ENCODE measurements around the gene NUMBL. TPM values are rescaled to one million over a fixed set of nuclear protein-coding genes. Genes with fewer than 3 reads are reported as not detected.

Gene NUMBL
- total RNA-seq, 1 experiment from 2014 or later, result 41.7 TPM

DNA sequence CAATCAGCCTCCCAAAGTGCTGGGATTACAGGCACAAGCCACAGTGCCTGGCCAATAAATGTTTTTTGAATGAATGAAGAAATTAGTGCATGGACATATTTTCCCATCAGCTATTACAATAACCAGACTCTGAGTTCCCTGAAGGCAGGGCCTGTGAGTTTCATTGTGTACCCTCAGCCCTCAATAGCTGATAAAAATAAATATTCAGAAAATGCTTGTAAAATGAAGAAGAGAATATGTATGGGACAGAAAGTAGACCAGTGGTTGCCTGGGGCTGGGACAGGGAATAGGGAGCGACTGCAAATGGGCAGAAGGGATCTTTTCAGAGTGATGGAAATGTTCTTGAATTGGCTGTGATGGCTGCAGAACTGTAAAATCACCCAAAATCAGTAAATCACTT is 28.8 kb downstream of the NUMBL start:
- Histone ChIP-seq H3K4me2 (ENCODE audit: low read length) (no peak overlapping the region), H3K9ac (ENCODE audit: low read length) (no peak overlapping the region), H3K4me1 (ENCODE audit: control insufficient read depth in 1 of 2, insufficient read depth in 2 of 2, low read length in 2 of 2) (peaks cover 25 to 46% of the 10 kb centered on the region in 2 experiments), H3K4me3 (replicated peaks in 1 of 2; ENCODE audit: low read depth in 1 of 2, low read length in 2 of 2) (no peak overlapping the region), H4K20me1 (ENCODE audit: insufficient read depth) (no peaks in the 10 kb centered on the region), H2AFZ (ENCODE audit: low read depth, low read length, poor library complexity, severe bottlenecking) (no peak overlapping the region), H3K9me3 (ENCODE audit: control insufficient read depth in 1 of 2, insufficient read depth in 1 of 2, low read depth in 1 of 2, low read length in 2 of 2) (no peaks in the 10 kb centered on the region), H3K27ac (ENCODE audit: low read depth, low read length) (no peak overlapping the region), H3K9me2 (ENCODE audit: insufficient read depth) (no peaks in the 10 kb centered on the region), H3K36me3 (ENCODE audit: control insufficient read depth in 1 of 2, insufficient read depth in 2 of 2, low read length in 2 of 2) (no peaks in the 10 kb centered on the region), H3K79me2 (ENCODE audit: insufficient read depth, low read length) (no peaks in the 10 kb centered on the region), H3K27me3 (ENCODE audit: insufficient read depth, low read length) (no peaks in the 10 kb centered on the region)
- no peak for TF ChIP-seq POLR2AphosphoS5 (IDR thresholded peaks at IDR 0.05; ENCODE audit: low read depth, low read length)
- TF ChIP-seq, protein P1, sequence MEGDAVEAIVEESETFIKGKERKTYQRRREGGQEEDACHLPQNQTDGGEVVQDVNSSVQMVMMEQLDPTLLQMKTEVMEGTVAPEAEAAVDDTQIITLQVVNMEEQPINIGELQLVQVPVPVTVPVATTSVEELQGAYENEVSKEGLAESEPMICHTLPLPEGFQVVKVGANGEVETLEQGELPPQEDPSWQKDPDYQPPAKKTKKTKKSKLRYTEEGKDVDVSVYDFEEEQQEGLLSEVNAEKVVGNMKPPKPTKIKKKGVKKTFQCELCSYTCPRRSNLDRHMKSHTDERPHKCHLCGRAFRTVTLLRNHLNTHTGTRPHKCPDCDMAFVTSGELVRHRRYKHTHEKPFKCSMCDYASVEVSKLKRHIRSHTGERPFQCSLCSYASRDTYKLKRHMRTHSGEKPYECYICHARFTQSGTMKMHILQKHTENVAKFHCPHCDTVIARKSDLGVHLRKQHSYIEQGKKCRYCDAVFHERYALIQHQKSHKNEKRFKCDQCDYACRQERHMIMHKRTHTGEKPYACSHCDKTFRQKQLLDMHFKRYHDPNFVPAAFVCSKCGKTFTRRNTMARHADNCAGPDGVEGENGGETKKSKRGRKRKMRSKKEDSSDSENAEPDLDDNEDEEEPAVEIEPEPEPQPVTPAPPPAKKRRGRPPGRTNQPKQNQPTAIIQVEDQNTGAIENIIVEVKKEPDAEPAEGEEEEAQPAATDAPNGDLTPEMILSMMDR (IDR thresholded peaks at IDR 0.05 in 2 of 3, conservative IDR thresholded peaks at IDR 0.05 in 1 of 3; ENCODE audit: borderline replicate concordance in 1 of 3, insufficient read depth in 1 of 3, low read depth in 2 of 3, low read length in 2 of 3), result no peak
- no peak for TF ChIP-seq ZFX (IDR thresholded peaks at IDR 0.05)
- TF ChIP-seq ELF1 (IDR thresholded peaks at IDR 0.05; ENCODE audit: borderline replicate concordance, low read depth), result no peak
- TF ChIP-seq RAD21 (IDR thresholded peaks at IDR 0.05; ENCODE audit: low read depth), result no peak
- TF ChIP-seq, protein P2, sequence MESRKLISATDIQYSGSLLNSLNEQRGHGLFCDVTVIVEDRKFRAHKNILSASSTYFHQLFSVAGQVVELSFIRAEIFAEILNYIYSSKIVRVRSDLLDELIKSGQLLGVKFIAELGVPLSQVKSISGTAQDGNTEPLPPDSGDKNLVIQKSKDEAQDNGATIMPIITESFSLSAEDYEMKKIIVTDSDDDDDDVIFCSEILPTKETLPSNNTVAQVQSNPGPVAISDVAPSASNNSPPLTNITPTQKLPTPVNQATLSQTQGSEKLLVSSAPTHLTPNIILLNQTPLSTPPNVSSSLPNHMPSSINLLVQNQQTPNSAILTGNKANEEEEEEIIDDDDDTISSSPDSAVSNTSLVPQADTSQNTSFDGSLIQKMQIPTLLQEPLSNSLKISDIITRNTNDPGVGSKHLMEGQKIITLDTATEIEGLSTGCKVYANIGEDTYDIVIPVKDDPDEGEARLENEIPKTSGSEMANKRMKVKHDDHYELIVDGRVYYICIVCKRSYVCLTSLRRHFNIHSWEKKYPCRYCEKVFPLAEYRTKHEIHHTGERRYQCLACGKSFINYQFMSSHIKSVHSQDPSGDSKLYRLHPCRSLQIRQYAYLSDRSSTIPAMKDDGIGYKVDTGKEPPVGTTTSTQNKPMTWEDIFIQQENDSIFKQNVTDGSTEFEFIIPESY (IDR thresholded peaks at IDR 0.05; ENCODE audit: extremely low read depth, insufficient replicate concordance, low read length), result no peak
- no peak for TF ChIP-seq EGR1 (IDR thresholded peaks at IDR 0.05; ENCODE audit: low read depth)
- no peak for TF ChIP-seq YY1 (IDR thresholded peaks at IDR 0.05; ENCODE audit: extremely low read depth, insufficient replicate concordance, low read depth, low read length)
- no peak; the same call in 1 of the 2 replicates for TF ChIP-seq SP1 (IDR thresholded peaks at IDR 0.05; ENCODE audit: low read depth)
- TF ChIP-seq POLR2A (IDR thresholded peaks at IDR 0.05; ENCODE audit: borderline replicate concordance, extremely low read depth, insufficient read depth, insufficient read length), result no peak
- intact Hi-C loops (cut with micrococcal nuclease), result loop anchor here (2.0 to 10.0 kb wide), 5 partner anchors 55 to 913 kb away; partner anchors contain the start of genes CEACAM21, COQ8B, HNRNPUL1 and ITPKC
- ChIA-PET CTCF (interaction anchor here (2.2 to 2.8 kb wide), 3 partner anchors 146 to 483 kb away, joined by 14 to 25 read pairs (median 23); no protein-coding TSS in a partner anchor), POLR2A (no interaction called here), RAD21 (ENCODE audit: low non-redundant PET in 1 of 2, low total read pairs in 2 of 2, uncharacterized antibody in 2 of 2, unreplicated experiment in 2 of 2) (interaction anchor here (0.6 kb wide), 2 partner anchors 41 to 108 kb away, joined by 4 to 8 read pairs; no protein-coding TSS in a partner anchor)
- DNase-seq (ENCODE audit: low read depth, low spot score) (no peak), ATAC-seq (no peak)
- no TSS peak for BruUV-seq (replicated peaks)

All from HCT116 (cell line).